GM12892 (cell line): ENCODE measurements around the gene RAVER1.

Experiments used
- POLR2A ChIP-seq: IDR thresholded peaks from 2 replicates; pipeline ENCODE4 v1.6.1; 2011; ENCODE audit warnings: low read depth, low read length, control low read depth
- POLR2AphosphoS5 ChIP-seq: IDR thresholded peaks from 2 replicates; pipeline ENCODE4 v1.6.1; 2011; ENCODE audit warnings: low read depth, low read length, control low read depth

DNA sequence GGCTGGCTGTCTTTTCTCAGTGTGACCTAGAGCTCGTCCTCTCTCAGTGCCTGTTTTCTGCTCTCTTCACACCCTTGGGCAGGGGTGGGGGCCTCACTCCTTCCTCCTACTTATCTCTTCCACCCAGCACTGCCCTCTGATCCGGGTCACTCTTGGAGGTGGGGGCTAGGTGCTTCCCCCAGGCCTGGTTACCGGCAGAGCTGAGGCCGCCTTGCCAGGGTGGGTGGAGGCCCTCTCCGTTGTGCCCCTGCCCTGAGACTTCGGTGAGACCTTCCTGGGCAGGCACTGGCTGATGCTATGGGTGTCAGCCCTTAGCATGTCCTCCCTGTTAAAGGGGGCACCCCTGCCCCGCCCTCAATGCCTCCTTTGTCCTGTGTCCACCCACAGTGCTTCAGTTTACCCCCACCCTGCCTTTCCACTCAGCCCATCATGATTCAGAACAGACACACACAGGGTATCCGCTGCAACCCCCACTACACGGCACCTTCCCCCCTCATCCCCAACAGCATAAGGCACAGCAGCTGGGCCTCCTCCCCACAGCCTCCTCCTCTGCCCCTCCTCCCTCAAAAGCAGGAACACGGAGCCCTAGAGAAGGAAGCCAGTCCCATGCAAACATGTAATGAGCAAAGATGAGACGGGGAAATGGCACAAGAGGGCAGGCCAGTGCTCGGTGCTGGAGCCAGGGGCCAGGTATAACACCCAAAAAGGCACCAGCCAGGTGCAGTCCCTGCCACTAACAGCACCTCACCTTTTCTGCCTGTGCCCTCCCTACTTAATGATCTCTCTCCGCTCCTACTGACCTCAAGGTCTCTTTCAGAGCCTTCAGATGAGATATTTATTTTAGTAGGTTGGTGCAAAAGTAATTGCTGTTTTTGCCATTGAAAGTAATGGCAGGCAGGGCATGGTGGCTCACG is 33.5 kb downstream of the RAVER1 start:
- TF ChIP-seq POLR2A = no peak
- TF ChIP-seq POLR2AphosphoS5 = no peak
